Measurements from ENCODE around the gene EIF1. TPM values are rescaled to one million over a fixed set of nuclear protein-coding genes. Genes with fewer than 3 reads are reported as not detected.

Gene EIF1
- total RNA-seq, 1 donor from 2014 or later, result 943 TPM

GRCh38 chr17:41687828-41688640, 651 bp upstream of the EIF1 start:
- peak; percentile 1 to 15 for ATAC-seq
- Histone ChIP-seq H3K9me3 (no peaks in the 10 kb centered on the region), H3K36me3 (peaks cover 38% of the 10 kb centered on the region), H3K27me3 (ENCODE audit: low read depth) (no peaks in the 10 kb centered on the region), H3K27ac (peak overlapping the region; percentile 100), H3K4me3 (peak overlapping the region; percentile 81), H3K4me1 (peaks cover 36% of the 10 kb centered on the region)
- peak; percentile 64 for DNase-seq
- intact Hi-C loops (cut with DNase I), result no loop called here
- peak; percentile 20 for TF ChIP-seq CTCF (IDR thresholded peaks at IDR 0.05)

GRCh38 chr17:41689497-41690299, 1.0 kb downstream of the EIF1 start:
- TF ChIP-seq CTCF (IDR thresholded peaks at IDR 0.05), result peak; percentile 58
- peaks cover 54% of the 10 kb centered on the region for H3K36me3 ChIP-seq
- H3K9me3 ChIP-seq, result no peaks in the 10 kb centered on the region
- H3K27me3 ChIP-seq (ENCODE audit: low read depth), result no peaks in the 10 kb centered on the region
- H3K4me3 ChIP-seq, result peak overlapping the region; percentile 81
- ATAC-seq (no peak), DNase-seq (no peak)
- intact Hi-C loops (cut with DNase I), result no loop called here
- H3K4me1 ChIP-seq, result peaks cover 36% of the 10 kb centered on the region
- peak overlapping the region; percentile 100 for H3K27ac ChIP-seq

- DNase-seq (no peak), ATAC-seq (no peak)
- Histone ChIP-seq H3K36me3 (peaks cover 62% of the 10 kb centered on the region), H3K4me1 (peaks cover 40% of the 10 kb centered on the region), H3K27me3 (ENCODE audit: low read depth) (no peaks in the 10 kb centered on the region), H3K9me3 (no peaks in the 10 kb centered on the region), H3K27ac (peak overlapping the region; percentile 100), H3K4me3 (peak overlapping the region; percentile 81)
- intact Hi-C loops (cut with DNase I), result no loop called here
- TF ChIP-seq CTCF (IDR thresholded peaks at IDR 0.05), result no peak
These were observed 1.8 kb downstream of the EIF1 start for GRCh38 chr17:41690497-41690896.

GRCh38 chr17:41691031-41691777, 2.5 kb downstream of the EIF1 start:
- peak overlapping the region; percentile 81 for H3K4me3 ChIP-seq
- no peaks in the 10 kb centered on the region for H3K27me3 ChIP-seq (ENCODE audit: low read depth)
- ATAC-seq (no peak), DNase-seq (no peak)
- TF ChIP-seq CTCF (IDR thresholded peaks at IDR 0.05), result no peak
- peaks cover 64% of the 10 kb centered on the region for H3K36me3 ChIP-seq
- no peak overlapping the region for H3K27ac ChIP-seq
- peaks cover 47% of the 10 kb centered on the region for H3K4me1 ChIP-seq
- intact Hi-C loops (cut with DNase I), result no loop called here
- no peaks in the 10 kb centered on the region for H3K9me3 ChIP-seq

Data from lower lobe of right lung (tissue), 2 donors.